K562 (cell line): ENCODE data around the gene FOXD3. TPM values are rescaled to one million over a fixed set of nuclear protein-coding genes. Genes with fewer than 3 reads are reported as not detected.

Experiments
- microRNA-seq: library from miRNA; unstranded; fragments of <30 nt; microRNA quantifications from one replicate; pipeline ENCODE4, GENCODE V29; 2018; ENCODE audit warnings: borderline microRNAs expressed
- polyA plus RNA-seq, 8 experiments: library from polyadenylated mRNA; depleted of rRNA in 4 of 8; stranded (reverse) in 5 of 8; unstranded in 3 of 8; fragments of >200 nt; fragmentation: Nextera tagmentation in 2 of 8; fragmentation: Illumina TruSeq in 1 of 8; extraction: Ambion mirVana in 2 of 8; extraction: Trizol in 1 of 8; gene quantifications; 2 replicates each; pipeline versions ENCODE4 v1.2.1 to v1.2.3, GENCODE V29; 2011 to 2014; ENCODE audit warnings: inconsistent platforms in 1 of 8, missing spikeins in 1 of 8
- small RNA-seq: library from RNA; depleted of rRNA; stranded (forward); fragments of <200 nt; gene quantifications from one replicate; pipeline ENCODE3, GENCODE V24; 2014
- total RNA-seq, 7 experiments: library from RNA; depleted of rRNA in 6 of 7; stranded (reverse); fragments of >200 nt in 6 of 7; fragmentation: Illumina TruSeq in 2 of 7; extraction: Trizol in 2 of 7; gene quantifications; 2 replicates each; pipeline versions ENCODE4 v1.2.1 to v1.2.3, GENCODE V29; 2011 to 2021; ENCODE audit warnings: low replicate concordance in 1 of 7

FOXD3 gene
- total and polyA plus RNA-seq, 9 of the 15 experiments (the other 6 are each of a cell fraction or from before 2014, with no cell fraction given), result 0.06 to 0.45 (median 0.10) TPM; not detected in 2

Small RNAs within 50 kb of the gene (microRNA-seq; reads per million reads assigned to microRNA genes)
- not detected for gene MIR6068

Small RNAs within 50 kb of the gene (small RNA-seq; reads per million reads assigned to genes)
- gene MIR6068 (not detected), gene RF00019 (not detected)

Other genes with a start within 250 kb of the FOXD3 start
- 18.9 and 21.1 TPM in 2 replicates for gene ALG6, start 45.1 kb downstream of the FOXD3 start, total RNA-seq (2014; rRNA removed)
- 25.4 and 28.0 TPM in 2 replicates for gene ALG6, start 45.1 kb downstream of the FOXD3 start, total RNA-seq (2014; rRNA removed; fragmentation: Illumina TruSeq; extraction: Trizol)
- 21.1 and 23.3 TPM in 2 replicates for gene ALG6, start 45.1 kb downstream of the FOXD3 start, total RNA-seq (2015; rRNA removed; fragmentation: Illumina TruSeq; extraction: Trizol)
- 14.6 and 16.9 TPM in 2 replicates for gene ALG6, start 45.1 kb downstream of the FOXD3 start, total RNA-seq (2021)
- gene ALG6, start 45.1 kb downstream of the FOXD3 start, polyA plus RNA-seq (2011; rRNA removed), result 22.8 and 35.7 TPM in 2 replicates
- gene ALG6, start 45.1 kb downstream of the FOXD3 start, polyA plus RNA-seq (2014; fragmentation: Illumina TruSeq; extraction: Trizol), result 16.3 and 18.9 TPM in 2 replicates
- 10 to 100 TPM; 26.8 to 29.1 TPM for gene ALG6, start 45.1 kb downstream of the FOXD3 start, polyA plus RNA-seq (2014; fragmentation: Nextera tagmentation; extraction: Ambion mirVana)
- 16.0 and 21.9 TPM in 2 replicates for gene ALG6, start 45.1 kb downstream of the FOXD3 start, polyA plus RNA-seq (2014; rRNA removed)
- gene ITGB3BP, start 200.7 kb downstream of the FOXD3 start, total RNA-seq (2014; rRNA removed), result 52.7 and 62.8 TPM in 2 replicates
- gene ITGB3BP, start 200.7 kb downstream of the FOXD3 start, total RNA-seq (2014; rRNA removed; fragmentation: Illumina TruSeq; extraction: Trizol), result 110 and 123 TPM in 2 replicates
- gene ITGB3BP, start 200.7 kb downstream of the FOXD3 start, total RNA-seq (2015; rRNA removed; fragmentation: Illumina TruSeq; extraction: Trizol), result 80.5 and 95.0 TPM in 2 replicates
- gene ITGB3BP, start 200.7 kb downstream of the FOXD3 start, total RNA-seq (2021), result 67.6 and 79.3 TPM in 2 replicates
- 91.9 and 111 TPM in 2 replicates for gene ITGB3BP, start 200.7 kb downstream of the FOXD3 start, polyA plus RNA-seq (2011; rRNA removed)
- gene ITGB3BP, start 200.7 kb downstream of the FOXD3 start, polyA plus RNA-seq (2014; fragmentation: Illumina TruSeq; extraction: Trizol), result 130 and 136 TPM in 2 replicates
- gene ITGB3BP, start 200.7 kb downstream of the FOXD3 start, polyA plus RNA-seq (2014; fragmentation: Nextera tagmentation; extraction: Ambion mirVana), result 100 to 1,000 TPM; 150 to 151 TPM
- 84.5 and 94.4 TPM in 2 replicates for gene ITGB3BP, start 200.7 kb downstream of the FOXD3 start, polyA plus RNA-seq (2014; rRNA removed)
- gene EFCAB7, start 201.0 kb downstream of the FOXD3 start, total RNA-seq (2014; rRNA removed), result 2.6 and 3.2 TPM in 2 replicates
- gene EFCAB7, start 201.0 kb downstream of the FOXD3 start, total RNA-seq (2014; rRNA removed; fragmentation: Illumina TruSeq; extraction: Trizol), result 6.6 and 7.7 TPM in 2 replicates
- gene EFCAB7, start 201.0 kb downstream of the FOXD3 start, total RNA-seq (2015; rRNA removed; fragmentation: Illumina TruSeq; extraction: Trizol), result 6.1 and 6.5 TPM in 2 replicates
- gene EFCAB7, start 201.0 kb downstream of the FOXD3 start, total RNA-seq (2021), result 3.5 and 4.3 TPM in 2 replicates
- gene EFCAB7, start 201.0 kb downstream of the FOXD3 start, polyA plus RNA-seq (2011; rRNA removed), result 5.0 and 5.1 TPM in 2 replicates
- gene EFCAB7, start 201.0 kb downstream of the FOXD3 start, polyA plus RNA-seq (2014; fragmentation: Illumina TruSeq; extraction: Trizol), result 5.3 and 6.2 TPM in 2 replicates
- 1 to 10 TPM; 5.7 to 7.6 TPM for gene EFCAB7, start 201.0 kb downstream of the FOXD3 start, polyA plus RNA-seq (2014; fragmentation: Nextera tagmentation; extraction: Ambion mirVana)
- gene EFCAB7, start 201.0 kb downstream of the FOXD3 start, polyA plus RNA-seq (2014; rRNA removed), result 5.1 and 6.8 TPM in 2 replicates